Subcutaneous adipose tissue (tissue), 4 donors: ENCODE results near the gene CCDC40. TPM values are rescaled to one million over a fixed set of nuclear protein-coding genes. Genes with fewer than 3 reads are reported as not detected.

Source experiments
- total RNA-seq, 4 donors: library from RNA; depleted of rRNA; stranded (reverse); fragments of >200 nt; gene quantifications; one replicate each; pipeline ENCODE4 v1.1.0, GENCODE V29; 2016
- TF ChIP-seq, protein P1 (sequence below): fragments of 450-650 bp; IDR thresholded peaks from one replicate; pipeline ENCODE4 v1.5.1; 2016; ENCODE audit warnings: low read depth, mild to moderate bottlenecking, control low read depth, antibody characterized with exemption, moderate library complexity

Gene CCDC40
- total RNA-seq, 4 donors from 2014 or later, result 3.1 to 5.5 (median 4.6) TPM

GRCh38 chr17:80031691-80032430, 4.6 kb upstream of the CCDC40 start:
- TF ChIP-seq, protein P1, sequence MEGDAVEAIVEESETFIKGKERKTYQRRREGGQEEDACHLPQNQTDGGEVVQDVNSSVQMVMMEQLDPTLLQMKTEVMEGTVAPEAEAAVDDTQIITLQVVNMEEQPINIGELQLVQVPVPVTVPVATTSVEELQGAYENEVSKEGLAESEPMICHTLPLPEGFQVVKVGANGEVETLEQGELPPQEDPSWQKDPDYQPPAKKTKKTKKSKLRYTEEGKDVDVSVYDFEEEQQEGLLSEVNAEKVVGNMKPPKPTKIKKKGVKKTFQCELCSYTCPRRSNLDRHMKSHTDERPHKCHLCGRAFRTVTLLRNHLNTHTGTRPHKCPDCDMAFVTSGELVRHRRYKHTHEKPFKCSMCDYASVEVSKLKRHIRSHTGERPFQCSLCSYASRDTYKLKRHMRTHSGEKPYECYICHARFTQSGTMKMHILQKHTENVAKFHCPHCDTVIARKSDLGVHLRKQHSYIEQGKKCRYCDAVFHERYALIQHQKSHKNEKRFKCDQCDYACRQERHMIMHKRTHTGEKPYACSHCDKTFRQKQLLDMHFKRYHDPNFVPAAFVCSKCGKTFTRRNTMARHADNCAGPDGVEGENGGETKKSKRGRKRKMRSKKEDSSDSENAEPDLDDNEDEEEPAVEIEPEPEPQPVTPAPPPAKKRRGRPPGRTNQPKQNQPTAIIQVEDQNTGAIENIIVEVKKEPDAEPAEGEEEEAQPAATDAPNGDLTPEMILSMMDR, result no peak

- TF ChIP-seq, protein P1, result no peak
Measured at GRCh38 chr17:80032614-80033171, 3.7 kb upstream of the CCDC40 start.

- TF ChIP-seq, protein P1, result no peak
Measured at GRCh38 chr17:80033840-80034239, 2.6 kb upstream of the CCDC40 start.

DNA sequence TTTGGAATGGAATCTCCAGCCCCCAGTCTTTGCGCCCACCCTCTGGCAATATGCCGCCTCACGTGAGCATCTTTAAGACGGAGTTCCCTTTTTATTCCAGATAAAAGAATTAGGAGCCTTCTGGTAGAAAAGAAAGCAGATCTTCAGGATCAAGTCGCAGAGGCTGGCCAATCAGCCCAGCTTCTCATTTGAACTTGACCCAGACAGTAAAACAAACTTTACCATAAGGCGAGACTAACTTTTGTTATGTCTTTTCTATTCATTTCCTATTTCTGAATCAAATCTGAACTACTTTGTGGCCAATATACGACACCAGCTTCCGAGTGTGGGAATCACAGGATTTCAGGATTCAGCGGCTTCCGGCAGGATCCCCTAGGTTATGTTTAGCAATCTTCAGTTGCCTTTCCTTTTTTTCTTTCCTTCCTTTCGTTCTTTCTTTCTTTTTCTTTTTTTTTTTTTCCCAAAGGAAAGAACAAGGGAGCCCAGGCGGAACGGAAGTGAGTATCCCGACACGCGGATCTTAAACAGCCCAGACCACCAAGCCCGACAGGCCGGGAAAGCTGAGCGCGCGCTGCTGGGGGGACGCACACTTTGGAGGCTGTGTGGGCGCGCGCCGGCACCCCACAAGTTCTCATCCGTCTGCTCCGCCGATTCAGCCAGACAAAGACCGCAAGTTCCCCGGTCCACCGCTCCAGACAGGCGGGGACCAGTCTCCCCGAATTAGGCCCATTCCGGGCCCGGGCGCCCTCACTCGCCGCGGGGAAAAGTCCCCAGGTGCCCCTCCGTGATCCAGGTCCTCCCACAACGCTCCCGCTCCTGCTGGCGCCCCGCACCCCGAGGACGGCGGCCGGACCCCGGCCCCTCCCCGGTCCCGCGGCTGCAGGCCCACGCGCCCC, 1.4 kb upstream of the CCDC40 start:
- TF ChIP-seq, protein P1, result no peak

DNA sequence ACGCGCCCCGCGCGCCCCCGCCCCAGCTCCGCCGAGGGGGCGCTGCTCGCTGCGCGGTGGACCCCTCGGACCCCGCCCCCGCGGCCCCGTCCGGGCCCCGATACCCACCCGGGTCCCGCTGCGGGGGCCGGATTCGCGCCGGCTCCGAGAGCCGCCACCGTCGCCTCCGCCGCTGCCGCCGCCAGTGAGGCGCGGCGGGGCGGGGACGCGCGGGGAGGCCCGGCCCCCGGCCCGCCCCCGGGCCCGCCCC, 830 bp upstream of the CCDC40 start, which contains the start of gene TBC1D16:
Gene TBC1D16 (minus strand): TSS at position 186 of the 250 bp plus-strand sequence. CDS start 22,325 bp downstream, outside the sequence.
- TF ChIP-seq, protein P1, result no peak

GRCh38 chr17:80036715-80037477, 454 bp downstream of the CCDC40 start:
- TF ChIP-seq, protein P1, result no peak
